ENCODE measurements around the gene LYPD3. TPM values are rescaled to one million over a fixed set of nuclear protein-coding genes. Genes with fewer than 3 reads are reported as not detected.

LYPD3 gene
- total and polyA plus RNA-seq, 10 of the 15 experiments (the other 5 are each of a cell fraction or from before 2014, with no cell fraction given), result 0.03 to 0.28 (median 0.12) TPM; not detected in 6

DNA sequence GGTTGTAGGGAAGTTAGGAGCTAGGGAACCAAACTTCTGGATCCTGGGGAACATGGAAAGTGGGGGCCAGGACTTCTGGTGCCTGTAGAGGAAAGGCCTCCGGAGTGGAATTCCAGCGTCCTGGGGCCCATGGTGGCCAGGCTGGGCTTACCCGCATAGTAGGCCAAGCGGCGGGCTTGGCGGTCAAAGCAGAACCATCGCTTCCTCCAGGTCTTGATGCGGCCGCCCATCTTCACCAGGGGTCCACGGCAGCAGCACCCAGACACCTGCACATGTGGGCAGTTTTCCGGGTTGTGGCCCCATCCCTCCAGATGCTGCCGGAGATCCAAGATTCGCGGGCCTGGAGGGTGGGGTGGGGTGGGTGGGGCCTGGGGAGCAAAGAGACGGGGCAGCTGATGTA lies 13.8 kb upstream of the LYPD3 start:
- in situ Hi-C loops (cut with MboI), result no loop called here
- Histone ChIP-seq H3K27ac (ENCODE audit: control insufficient read depth, insufficient read depth) (no peak overlapping the region), H3K27me3 (replicated peaks in 1 of 2; ENCODE audit: control insufficient read depth in 2 of 2, insufficient read depth in 2 of 2, low read length in 1 of 2) (no peaks in the 10 kb centered on the region), H3K4me3 (no peak overlapping the region), H2AFZ (ENCODE audit: control insufficient read depth, low read depth, low read length) (no peak overlapping the region), H4K20me1 (ENCODE audit: control insufficient read depth, insufficient read depth) (no peaks in the 10 kb centered on the region), H3K36me3 (ENCODE audit: control insufficient read depth in 2 of 2, insufficient read depth in 2 of 2, low read length in 1 of 2) (no peaks in the 10 kb centered on the region), H3K9me3 (replicated peaks; ENCODE audit: control insufficient read depth, insufficient read depth, low read length) (no peaks in the 10 kb centered on the region), H3K9ac (ENCODE audit: control insufficient read depth, insufficient read depth, low read length) (no peak overlapping the region), H3K79me2 (ENCODE audit: control insufficient read depth, insufficient read depth, low read length) (no peaks in the 10 kb centered on the region), H3K4me2 (ENCODE audit: control insufficient read depth, insufficient read depth) (no peak overlapping the region), H3K4me1 (ENCODE audit: control insufficient read depth, insufficient read depth, low read length) (peaks cover 3% of the 10 kb centered on the region; the same call in 1 of the 2 replicates)
- TF ChIP-seq TAF1 (IDR thresholded peaks at IDR 0.05; ENCODE audit: borderline replicate concordance, low read depth, low read length) (no peak), BMI1 (IDR thresholded peaks at IDR 0.05; ENCODE audit: borderline replicate concordance) (no peak), MTA2 (IDR thresholded peaks at IDR 0.05; ENCODE audit: low read depth) (no peak), ZBED1 (IDR thresholded peaks at IDR 0.05; ENCODE audit: borderline replicate concordance) (no peak), HDAC2 (IDR thresholded peaks at IDR 0.05) (no peak)
- TF ChIP-seq, protein P1, sequence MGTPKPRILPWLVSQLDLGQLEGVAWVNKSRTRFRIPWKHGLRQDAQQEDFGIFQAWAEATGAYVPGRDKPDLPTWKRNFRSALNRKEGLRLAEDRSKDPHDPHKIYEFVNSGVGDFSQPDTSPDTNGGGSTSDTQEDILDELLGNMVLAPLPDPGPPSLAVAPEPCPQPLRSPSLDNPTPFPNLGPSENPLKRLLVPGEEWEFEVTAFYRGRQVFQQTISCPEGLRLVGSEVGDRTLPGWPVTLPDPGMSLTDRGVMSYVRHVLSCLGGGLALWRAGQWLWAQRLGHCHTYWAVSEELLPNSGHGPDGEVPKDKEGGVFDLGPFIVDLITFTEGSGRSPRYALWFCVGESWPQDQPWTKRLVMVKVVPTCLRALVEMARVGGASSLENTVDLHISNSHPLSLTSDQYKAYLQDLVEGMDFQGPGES (IDR thresholded peaks at IDR 0.05), result no peak
- WGBS (ENCODE audit: insufficient coverage, insufficient replicate concordance, low lambda C conversion rate, missing lambda C conversion rate), result 91% methylated on average over 15 of the region's 15 CpGs
- ChIA-PET POLR2A (no interaction called here), CTCF (interaction anchor here (1.1 kb wide), 1 partner anchor 18 kb away, joined by 3 read pairs; no protein-coding TSS in a partner anchor), SMC1A (ENCODE audit: uncharacterized antibody, unreplicated experiment) (no interaction called here), RAD21 (ENCODE audit: unreplicated experiment) (no interaction called here)
- BruUV-seq (replicated peaks), result no TSS peak
- FAIRE-seq, result no peak
- intact Hi-C loops (cut with micrococcal nuclease; ENCODE audit: unreplicated experiment), result no loop called here
- ATAC-seq, result no peak
- DNase-seq (ENCODE audit: low read depth, low spot score), result no peak

DNA sequence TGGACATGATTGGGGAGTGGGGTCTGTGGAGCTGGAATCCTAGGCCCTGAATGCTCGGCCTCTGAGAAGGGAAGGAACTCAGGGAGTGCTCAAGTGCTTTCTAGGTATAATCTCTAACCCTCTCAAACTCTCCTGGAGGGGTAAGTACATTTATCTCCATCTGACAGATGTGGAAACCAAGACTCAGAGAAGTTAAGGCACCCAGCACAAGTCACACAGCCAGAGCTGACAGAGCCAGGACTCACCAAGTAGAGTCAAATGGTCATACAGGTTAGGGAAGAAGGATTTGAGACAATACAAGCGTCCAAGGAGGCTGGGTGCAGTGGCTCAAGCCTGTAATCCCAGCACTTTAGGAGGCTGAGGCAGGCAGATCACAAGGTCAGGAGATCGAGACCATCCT lies 12.9 kb upstream of the LYPD3 start:
- no peaks in the 10 kb centered on the region for H3K79me2 ChIP-seq (ENCODE audit: control insufficient read depth, insufficient read depth, low read length)
- ChIA-PET SMC1A (ENCODE audit: uncharacterized antibody, unreplicated experiment) (interaction anchor here (0.8 kb wide), 1 partner anchor 30 kb away, joined by 3 read pairs; no protein-coding TSS in a partner anchor), POLR2A (no interaction called here), RAD21 (ENCODE audit: unreplicated experiment) (no interaction called here), CTCF (interaction anchor here (1.0 kb wide), 1 partner anchor 41 kb away, joined by 3 read pairs; no protein-coding TSS in a partner anchor)
- H4K20me1 ChIP-seq (ENCODE audit: control insufficient read depth, insufficient read depth), result no peaks in the 10 kb centered on the region
- BruUV-seq (replicated peaks), result no TSS peak
- H3K4me3 ChIP-seq, result no peak overlapping the region
- H3K4me2 ChIP-seq (ENCODE audit: control insufficient read depth, insufficient read depth), result no peak overlapping the region
- no peak for FAIRE-seq
- H3K27ac ChIP-seq (ENCODE audit: control insufficient read depth, insufficient read depth), result no peak overlapping the region
- 61% methylated on average over 3 of the region's 3 CpGs for WGBS (ENCODE audit: insufficient coverage, insufficient replicate concordance, low lambda C conversion rate, missing lambda C conversion rate)
- H3K9ac ChIP-seq (ENCODE audit: control insufficient read depth, insufficient read depth, low read length), result no peak overlapping the region
- H3K9me3 ChIP-seq (replicated peaks; ENCODE audit: control insufficient read depth, insufficient read depth, low read length), result no peaks in the 10 kb centered on the region
- H3K27me3 ChIP-seq (replicated peaks in 1 of 2; ENCODE audit: control insufficient read depth in 2 of 2, insufficient read depth in 2 of 2, low read length in 1 of 2), result no peaks in the 10 kb centered on the region
- intact Hi-C loops (cut with micrococcal nuclease; ENCODE audit: unreplicated experiment), result no loop called here
- no peak overlapping the region for H2AFZ ChIP-seq (ENCODE audit: control insufficient read depth, low read depth, low read length)
- in situ Hi-C loops (cut with MboI), result no loop called here
- no peaks in the 10 kb centered on the region for H3K36me3 ChIP-seq (ENCODE audit: control insufficient read depth in 2 of 2, insufficient read depth in 2 of 2, low read length in 1 of 2)
- peaks cover 3% of the 10 kb centered on the region; the same call in 1 of the 2 replicates for H3K4me1 ChIP-seq (ENCODE audit: control insufficient read depth, insufficient read depth, low read length)
- no peak for ATAC-seq
- no peak for DNase-seq (ENCODE audit: low read depth, low spot score)
- no peak for TF ChIP-seq NFIC (IDR thresholded peaks at IDR 0.05; ENCODE audit: low read depth, low read length)
- no peak for TF ChIP-seq ATF7 (IDR thresholded peaks at IDR 0.05; ENCODE audit: low read depth)
- TF ChIP-seq, protein P2, sequence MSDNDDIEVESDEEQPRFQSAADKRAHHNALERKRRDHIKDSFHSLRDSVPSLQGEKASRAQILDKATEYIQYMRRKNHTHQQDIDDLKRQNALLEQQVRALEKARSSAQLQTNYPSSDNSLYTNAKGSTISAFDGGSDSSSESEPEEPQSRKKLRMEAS (IDR thresholded peaks at IDR 0.05; ENCODE audit: low read depth, low read length), result no peak
- no peak for TF ChIP-seq FOXM1 (IDR thresholded peaks at IDR 0.05; ENCODE audit: low read depth, low read length)
- TF ChIP-seq BMI1 (IDR thresholded peaks at IDR 0.05; ENCODE audit: borderline replicate concordance), result no peak
- TF ChIP-seq POLR2AphosphoS5 (IDR thresholded peaks at IDR 0.05; ENCODE audit: low read length), result no peak
- no peak for TF ChIP-seq ETV6 (conservative IDR thresholded peaks at IDR 0.05 in 1 of 2, IDR thresholded peaks at IDR 0.05 in 1 of 2; ENCODE audit: borderline replicate concordance in 1 of 2, low read depth in 1 of 2)
- TF ChIP-seq, protein P3, sequence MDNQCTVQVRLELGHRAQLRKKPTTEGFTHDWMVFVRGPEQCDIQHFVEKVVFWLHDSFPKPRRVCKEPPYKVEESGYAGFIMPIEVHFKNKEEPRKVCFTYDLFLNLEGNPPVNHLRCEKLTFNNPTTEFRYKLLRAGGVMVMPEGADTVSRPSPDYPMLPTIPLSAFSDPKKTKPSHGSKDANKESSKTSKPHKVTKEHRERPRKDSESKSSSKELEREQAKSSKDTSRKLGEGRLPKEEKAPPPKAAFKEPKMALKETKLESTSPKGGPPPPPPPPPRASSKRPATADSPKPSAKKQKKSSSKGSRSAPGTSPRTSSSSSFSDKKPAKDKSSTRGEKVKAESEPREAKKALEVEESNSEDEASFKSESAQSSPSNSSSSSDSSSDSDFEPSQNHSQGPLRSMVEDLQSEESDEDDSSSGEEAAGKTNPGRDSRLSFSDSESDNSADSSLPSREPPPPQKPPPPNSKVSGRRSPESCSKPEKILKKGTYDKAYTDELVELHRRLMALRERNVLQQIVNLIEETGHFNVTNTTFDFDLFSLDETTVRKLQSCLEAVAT (IDR thresholded peaks at IDR 0.05), result no peak

Data from GM12878 (cell line).